Smooth muscle cell (in vitro differentiated cells): ENCODE measurements around the gene TARBP1. TPM values are rescaled to one million over a fixed set of nuclear protein-coding genes. Genes with fewer than 3 reads are reported as not detected.
"Not testable (repeated sequence)": the region's sequence is repeated elsewhere in the genome, so short reads cannot be mapped to it uniquely, and the experiment has no call there.

ENCODE experiments used
- DNase-seq: peaks from one replicate; lab custom pipeline; 2025; ENCODE audit not compliant: unreplicated experiment; lab: John Stamatoyannopoulos, UW
- H2AFZ ChIP-seq: fragments of 200-600 bp; sonication (generic); 2 replicates; pipeline ENCODE4 v1.6.0; 2016; ENCODE audit warnings: antibody characterized with exemption, low read depth, mild to moderate bottlenecking
- H3F3A ChIP-seq: fragments of 200-600 bp; sonication (generic); 2 replicates; pipeline ENCODE4 v1.6.0; 2017; ENCODE audit warnings: antibody characterized with exemption, low read depth
- H3K27ac ChIP-seq: fragments of 200-600 bp; sonication (generic); 2 replicates; pipeline ENCODE4 v1.5.1; 2016; ENCODE audit warnings: low read depth, mild to moderate bottlenecking
- H3K27me3 ChIP-seq: fragments of 200-600 bp; sonication (generic); 2 replicates; pipeline ENCODE4 v1.6.1; 2016; ENCODE audit warnings: low read depth, mild to moderate bottlenecking
- H3K36me3 ChIP-seq: fragments of 200-600 bp; sonication (generic); 2 replicates; pipeline ENCODE4 v1.5.1; 2016; ENCODE audit warnings: low read depth
- H3K4me1 ChIP-seq: fragments of 200-600 bp; sonication (generic); 2 replicates; pipeline ENCODE4 v1.5.1; 2016; ENCODE audit warnings: low read depth
- H3K4me2 ChIP-seq: fragments of 200-600 bp; sonication (generic); 2 replicates; pipeline ENCODE4 v1.6.0; 2016; ENCODE audit warnings: mild to moderate bottlenecking
- H3K4me3 ChIP-seq: fragments of 200-600 bp; sonication (generic); 2 replicates; pipeline ENCODE4 v1.5.1; 2016; ENCODE audit warnings: mild to moderate bottlenecking
- H3K79me2 ChIP-seq: fragments of 200-600 bp; sonication (generic); 2 replicates; pipeline ENCODE4 v1.6.0; 2016; ENCODE audit warnings: low read depth, mild to moderate bottlenecking
- H3K9ac ChIP-seq: fragments of 200-600 bp; sonication (generic); 2 replicates; pipeline ENCODE4 v1.6.0; 2016; ENCODE audit warnings: low read depth
- H3K9me3 ChIP-seq: fragments of 200-600 bp; sonication (generic); replicated peaks from 2 replicates; pipeline ENCODE4 v1.5.1; 2016; ENCODE audit warnings: low read depth
- H4K20me1 ChIP-seq: fragments of 200-600 bp; sonication (generic); 2 replicates; pipeline ENCODE4 v1.6.0; 2016; ENCODE audit warnings: low read depth
- CTCF ChIP-seq: fragments of 200-600 bp; sonication (generic); IDR thresholded peaks from 2 replicates; pipeline ENCODE4 v1.5.1; 2017; ENCODE audit warnings: borderline replicate concordance, mild to moderate bottlenecking, antibody characterized with exemption; ENCODE audit not compliant: insufficient read depth, poor library complexity, severe bottlenecking
- WGBS: methylation state at CpG from one replicate; pipeline ENCODE4 v1.1.7; 2016; ENCODE audit warnings: low lambda C conversion rate; 5-methylcytosine and 5-hydroxymethylcytosine counted together
- polyA plus RNA-seq: library from polyadenylated mRNA; unstranded; fragments of >200 nt; fragmentation: Nextera tagmentation; extraction: Ambion mirVana; gene quantifications from 2 replicates; pipeline ENCODE4 v1.2.1, GENCODE V29; 2016
- total RNA-seq: library from RNA; depleted of rRNA; stranded (reverse); fragments of >200 nt; gene quantifications from 2 replicates; pipeline ENCODE4 v1.2.3, GENCODE V29; 2014

The TARBP1 gene
- total and polyA plus RNA-seq, 2 experiments from 2014 or later, result 6.1 to 28.9 TPM

GRCh38 chr1:234520908-234521817 is 42.2 kb upstream of the TARBP1 start:
- Histone ChIP-seq H3K36me3 (no peaks in the 10 kb centered on the region), H3K27me3 (no peaks in the 10 kb centered on the region), H3K27ac (peak overlapping the region; percentile 43), H3K9me3 (no peaks in the 10 kb centered on the region), H3K4me3 (no peak overlapping the region), H2AFZ (no peak overlapping the region), H3K9ac (no peak overlapping the region), H3F3A (peaks cover 9% of the 10 kb centered on the region), H3K4me2 (peak overlapping the region; percentile 11), H3K4me1 (peaks cover 21% of the 10 kb centered on the region), H4K20me1 (no peaks in the 10 kb centered on the region), H3K79me2 (no peaks in the 10 kb centered on the region)
- TF ChIP-seq CTCF, result no peak
- WGBS, result 56% methylated on average over 6 of the region's 6 CpGs
- no peak for DNase-seq

GRCh38 chr1:234519506-234519905 is 40.5 kb upstream of the TARBP1 start:
- no peak for DNase-seq
- Histone ChIP-seq H3K4me3 (no peak overlapping the region), H3K9me3 (no peaks in the 10 kb centered on the region), H3K79me2 (no peaks in the 10 kb centered on the region), H3K27me3 (no peaks in the 10 kb centered on the region), H4K20me1 (no peaks in the 10 kb centered on the region), H3F3A (peaks cover 17% of the 10 kb centered on the region), H3K36me3 (no peaks in the 10 kb centered on the region), H2AFZ (no peak overlapping the region), H3K4me1 (peaks cover 26% of the 10 kb centered on the region), H3K4me2 (no peak overlapping the region), H3K27ac (no peak overlapping the region), H3K9ac (no peak overlapping the region)
- WGBS, result 90% methylated on average over 10 of the region's 10 CpGs
- TF ChIP-seq CTCF, result no peak

GRCh38 chr1:234518876-234519275 is 39.9 kb upstream of the TARBP1 start:
- Histone ChIP-seq H3K9ac (no peak overlapping the region), H3K4me3 (no peak overlapping the region), H3K27me3 (no peaks in the 10 kb centered on the region), H3F3A (peaks cover 17% of the 10 kb centered on the region), H3K36me3 (no peaks in the 10 kb centered on the region), H3K27ac (no peak overlapping the region), H3K4me1 (peaks cover 23% of the 10 kb centered on the region), H3K9me3 (no peaks in the 10 kb centered on the region), H3K4me2 (no peak overlapping the region), H2AFZ (no peak overlapping the region), H4K20me1 (no peaks in the 10 kb centered on the region), H3K79me2 (no peaks in the 10 kb centered on the region)
- no peak for TF ChIP-seq CTCF
- no peak for DNase-seq
- whole genome bisulfite sequencing, result 95% methylated on average over 10 of the region's 10 CpGs

- Histone ChIP-seq H3K4me1 (peaks cover 19% of the 10 kb centered on the region), H3F3A (peaks cover 14% of the 10 kb centered on the region)
- H3K79me2 ChIP-seq, H3K9me3 ChIP-seq, H3K4me3 ChIP-seq, H3K9ac ChIP-seq, DNase-seq, H3K4me2 ChIP-seq, H3K36me3 ChIP-seq, H3K27me3 ChIP-seq, H2AFZ ChIP-seq, H3K27ac ChIP-seq, H4K20me1 ChIP-seq: not testable (repeated sequence)
- WGBS, result 79% methylated on average over 10 of the region's 10 CpGs
These were observed 39.1 kb upstream of the TARBP1 start for GRCh38 chr1:234518086-234518485.
